ENCODE results near the gene LIMCH1. TPM values are rescaled to one million over a fixed set of nuclear protein-coding genes. Genes with fewer than 3 reads are reported as not detected.

The LIMCH1 gene
- total RNA-seq, 5 donors from 2014 or later (not counting 1 experiment from before 2014, with no cell fraction given) = 0.15 to 0.38 (median 0.30) TPM

GRCh38 chr4:41610474-41610873 lies 72.5 kb downstream of the LIMCH1 start:
- ATAC-seq (replicated peaks in 1 of 4) (no peak), DNase-seq (no peak)
- no peak overlapping the region for H3K27ac Mint-ChIP-seq
- Histone ChIP-seq H3K4me3 (ENCODE audit: control insufficient read depth in 1 of 2, extremely low read depth in 1 of 2, low read length in 1 of 2) (no peak overlapping the region), H3K36me3 (ENCODE audit: control insufficient read depth in 2 of 2, extremely low read depth in 1 of 2, insufficient read depth in 1 of 2, low read length in 1 of 2) (no peaks in the 10 kb centered on the region), H3K9me3 (no peaks in the 10 kb centered on the region), H3K27me3 (replicated peaks in 1 of 2; ENCODE audit: control insufficient read depth in 2 of 2, extremely low read depth in 1 of 2, insufficient read depth in 2 of 2, low read length in 1 of 2) (no peaks in the 10 kb centered on the region), H3K27ac (ENCODE audit: low read length) (no peak overlapping the region), H3K4me1 (ENCODE audit: control insufficient read depth in 1 of 2, extremely low read depth in 1 of 2, insufficient read depth in 2 of 2, low read length in 2 of 2) (no peaks in the 10 kb centered on the region)
- H3K4me1 Mint-ChIP-seq = no peaks in the 10 kb centered on the region
- no peaks in the 10 kb centered on the region for H3K27me3 Mint-ChIP-seq
- whole genome bisulfite sequencing (ENCODE audit: insufficient coverage) = no CpG with 5 or more reads among the region's 3 CpGs
- no peaks in the 10 kb centered on the region for H3K9me3 Mint-ChIP-seq
- no peaks in the 10 kb centered on the region for H3K36me3 Mint-ChIP-seq
- no peak overlapping the region for H3K4me3 Mint-ChIP-seq
- CTCF ChIA-PET = no interaction called here
- POLR2A ChIA-PET = no interaction called here

GRCh38 chr4:41611124-41611838 lies 73.3 kb downstream of the LIMCH1 start:
- no peaks in the 10 kb centered on the region for H3K4me1 Mint-ChIP-seq

GRCh38 chr4:41611881-41612871 lies 74.2 kb downstream of the LIMCH1 start:
- Histone ChIP-seq H3K4me1 (ENCODE audit: control insufficient read depth in 1 of 2, extremely low read depth in 1 of 2, insufficient read depth in 2 of 2, low read length in 2 of 2) (no peaks in the 10 kb centered on the region), H3K27ac (ENCODE audit: low read length) (no peak overlapping the region), H3K4me3 (ENCODE audit: control insufficient read depth in 1 of 2, extremely low read depth in 1 of 2, low read length in 1 of 2) (no peak overlapping the region), H3K9me3 (no peaks in the 10 kb centered on the region), H3K27me3 (replicated peaks in 1 of 2; ENCODE audit: control insufficient read depth in 2 of 2, extremely low read depth in 1 of 2, insufficient read depth in 2 of 2, low read length in 1 of 2) (no peaks in the 10 kb centered on the region), H3K36me3 (ENCODE audit: control insufficient read depth in 2 of 2, extremely low read depth in 1 of 2, insufficient read depth in 1 of 2, low read length in 1 of 2) (no peaks in the 10 kb centered on the region)
- Mint-ChIP-seq H3K4me3 (no peak overlapping the region), H3K27me3 (peaks cover 2 to 4% of the 10 kb centered on the region in 2 donors), H3K36me3 (no peaks in the 10 kb centered on the region), H3K4me1 (no peaks in the 10 kb centered on the region), H3K9me3 (no peaks in the 10 kb centered on the region), H3K27ac (no peak overlapping the region)
- ChIA-PET CTCF (interaction anchor here in 1 of 2 donors (0.6 to 0.7 kb wide), 2 partner anchors 11 to 633 kb away, joined by 3 to 5 read pairs; no protein-coding TSS in a partner anchor), POLR2A (no interaction called here)
- DNase-seq (no peak), ATAC-seq (replicated peaks in 1 of 4) (no peak)
- 76% methylated on average over 5 of the region's 14 CpGs for WGBS (ENCODE audit: insufficient coverage)

More at GRCh38 chr4:41611124-41611838, 73.3 kb downstream of the LIMCH1 start:
- no CpG with 5 or more reads among the region's 1 CpG for WGBS (ENCODE audit: insufficient coverage)
- Histone ChIP-seq H3K4me3 (ENCODE audit: control insufficient read depth in 1 of 2, extremely low read depth in 1 of 2, low read length in 1 of 2) (no peak overlapping the region), H3K27me3 (replicated peaks in 1 of 2; ENCODE audit: control insufficient read depth in 2 of 2, extremely low read depth in 1 of 2, insufficient read depth in 2 of 2, low read length in 1 of 2) (no peaks in the 10 kb centered on the region), H3K4me1 (ENCODE audit: control insufficient read depth in 1 of 2, extremely low read depth in 1 of 2, insufficient read depth in 2 of 2, low read length in 2 of 2) (no peaks in the 10 kb centered on the region), H3K9me3 (no peaks in the 10 kb centered on the region), H3K36me3 (ENCODE audit: control insufficient read depth in 2 of 2, extremely low read depth in 1 of 2, insufficient read depth in 1 of 2, low read length in 1 of 2) (no peaks in the 10 kb centered on the region), H3K27ac (ENCODE audit: low read length) (no peak overlapping the region)
- ATAC-seq (replicated peaks in 1 of 4) (no peak), DNase-seq (no peak)
- no peaks in the 10 kb centered on the region for H3K9me3 Mint-ChIP-seq
- CTCF ChIA-PET = no interaction called here
- peaks cover 2 to 4% of the 10 kb centered on the region in 2 donors for H3K27me3 Mint-ChIP-seq
- H3K4me3 Mint-ChIP-seq = no peak overlapping the region
- H3K27ac Mint-ChIP-seq = no peak overlapping the region
- no peaks in the 10 kb centered on the region for H3K36me3 Mint-ChIP-seq
- POLR2A ChIA-PET = no interaction called here

- Histone ChIP-seq H3K27me3 (replicated peaks in 1 of 2; ENCODE audit: control insufficient read depth in 2 of 2, extremely low read depth in 1 of 2, insufficient read depth in 2 of 2, low read length in 1 of 2) (no peaks in the 10 kb centered on the region), H3K4me1 (ENCODE audit: control insufficient read depth in 1 of 2, extremely low read depth in 1 of 2, insufficient read depth in 2 of 2, low read length in 2 of 2) (no peaks in the 10 kb centered on the region), H3K4me3 (ENCODE audit: control insufficient read depth in 1 of 2, extremely low read depth in 1 of 2, low read length in 1 of 2) (no peak overlapping the region), H3K36me3 (ENCODE audit: control insufficient read depth in 2 of 2, extremely low read depth in 1 of 2, insufficient read depth in 1 of 2, low read length in 1 of 2) (no peaks in the 10 kb centered on the region), H3K27ac (ENCODE audit: low read length) (no peak overlapping the region), H3K9me3 (no peaks in the 10 kb centered on the region)
- 100% methylated on average over 4 of the region's 15 CpGs for WGBS (ENCODE audit: insufficient coverage)
- H3K36me3 Mint-ChIP-seq = no peaks in the 10 kb centered on the region
- no peaks in the 10 kb centered on the region for H3K9me3 Mint-ChIP-seq
- ChIA-PET POLR2A (no interaction called here), CTCF (interaction anchor here (0.5 to 1.1 kb wide), 3 partner anchors 12 to 1410 kb away, joined by 3 to 4 read pairs (median 3); no protein-coding TSS in a partner anchor)
- H3K27me3 Mint-ChIP-seq = peaks cover 2 to 4% of the 10 kb centered on the region in 2 donors
- no peaks in the 10 kb centered on the region for H3K4me1 Mint-ChIP-seq
- H3K4me3 Mint-ChIP-seq = no peak overlapping the region
- no peak for ATAC-seq (replicated peaks in 1 of 4)
- no peak overlapping the region for H3K27ac Mint-ChIP-seq
- DNase-seq = no peak
Observed at GRCh38 chr4:41613386-41613785, 75.4 kb downstream of the LIMCH1 start.

GRCh38 chr4:41613821-41614220 lies 75.9 kb downstream of the LIMCH1 start:
- Mint-ChIP-seq H3K4me1 (no peaks in the 10 kb centered on the region), H3K27ac (no peak overlapping the region), H3K4me3 (no peak overlapping the region), H3K9me3 (no peaks in the 10 kb centered on the region), H3K27me3 (peaks cover 2 to 4% of the 10 kb centered on the region in 2 donors), H3K36me3 (no peaks in the 10 kb centered on the region)
- Histone ChIP-seq H3K9me3 (no peaks in the 10 kb centered on the region), H3K4me1 (ENCODE audit: control insufficient read depth in 1 of 2, extremely low read depth in 1 of 2, insufficient read depth in 2 of 2, low read length in 2 of 2) (no peaks in the 10 kb centered on the region), H3K36me3 (ENCODE audit: control insufficient read depth in 2 of 2, extremely low read depth in 1 of 2, insufficient read depth in 1 of 2, low read length in 1 of 2) (no peaks in the 10 kb centered on the region), H3K4me3 (ENCODE audit: control insufficient read depth in 1 of 2, extremely low read depth in 1 of 2, low read length in 1 of 2) (no peak overlapping the region), H3K27ac (ENCODE audit: low read length) (no peak overlapping the region), H3K27me3 (replicated peaks in 1 of 2; ENCODE audit: control insufficient read depth in 2 of 2, extremely low read depth in 1 of 2, insufficient read depth in 2 of 2, low read length in 1 of 2) (no peaks in the 10 kb centered on the region)
- ChIA-PET CTCF (interaction anchor here (0.5 to 1.1 kb wide), 2 partner anchors 15 to 1410 kb away, joined by 3 to 4 read pairs; no protein-coding TSS in a partner anchor), POLR2A (no interaction called here)
- no peak for DNase-seq
- WGBS (ENCODE audit: insufficient coverage) = 67% methylated on average over 1 of the region's 1 CpG
- no peak for ATAC-seq (replicated peaks in 1 of 4)

GRCh38 chr4:41614519-41614918 lies 76.6 kb downstream of the LIMCH1 start:
- ChIA-PET CTCF (interaction anchor here in 1 of 2 donors (1.1 kb wide), 1 partner anchor 15 kb away, joined by 3 read pairs; no protein-coding TSS in a partner anchor), POLR2A (no interaction called here)
- peaks cover 6 to 8% of the 10 kb centered on the region in 2 donors for H3K27me3 Mint-ChIP-seq
- H3K9me3 Mint-ChIP-seq = no peaks in the 10 kb centered on the region
- no peak overlapping the region for H3K4me3 Mint-ChIP-seq
- Histone ChIP-seq H3K4me3 (ENCODE audit: control insufficient read depth in 1 of 2, extremely low read depth in 1 of 2, low read length in 1 of 2) (no peak overlapping the region), H3K4me1 (ENCODE audit: control insufficient read depth in 1 of 2, extremely low read depth in 1 of 2, insufficient read depth in 2 of 2, low read length in 2 of 2) (no peaks in the 10 kb centered on the region), H3K27me3 (replicated peaks in 1 of 2; ENCODE audit: control insufficient read depth in 2 of 2, extremely low read depth in 1 of 2, insufficient read depth in 2 of 2, low read length in 1 of 2) (no peaks in the 10 kb centered on the region), H3K27ac (ENCODE audit: low read length) (no peak overlapping the region), H3K9me3 (no peaks in the 10 kb centered on the region), H3K36me3 (ENCODE audit: control insufficient read depth in 2 of 2, extremely low read depth in 1 of 2, insufficient read depth in 1 of 2, low read length in 1 of 2) (no peaks in the 10 kb centered on the region)
- DNase-seq (no peak), ATAC-seq (replicated peaks in 1 of 4) (no peak)
- H3K4me1 Mint-ChIP-seq = no peaks in the 10 kb centered on the region
- whole genome bisulfite sequencing (ENCODE audit: insufficient coverage) = 100% methylated on average over 1 of the region's 2 CpGs
- H3K36me3 Mint-ChIP-seq = no peaks in the 10 kb centered on the region
- no peak overlapping the region for H3K27ac Mint-ChIP-seq
